ENCODE results near the gene PNMA8A.

Gene PNMA8A

GRCh38 chr19:46426506-46427162 is 44.7 kb downstream of the PNMA8A start:
- DNase-seq = peak; percentile 26

- no peak for DNase-seq
Measured at GRCh38 chr19:46426035-46426505, 45.3 kb downstream of the PNMA8A start.

- no peak for DNase-seq
Measured at GRCh38 chr19:46423188-46423587, 48.2 kb downstream of the PNMA8A start.

- DNase-seq = no peak
Measured at GRCh38 chr19:46422344-46422743, 49.0 kb downstream of the PNMA8A start.

GRCh38 chr19:46420056-46420455 is 51.3 kb downstream of the PNMA8A start:
- DNase-seq = no peak

All from stimulated activated naive CD4-positive, alpha-beta T cell treated with Interleukin-2 at 50 U/mL for 16 hours (primary cell).